Spleen (tissue), 3 donors: Measurements from ENCODE around the gene RADIL.

ENCODE experiments used
- POLR2A ChIP-seq, 3 donors: fragments of 450-650 bp; IDR thresholded peaks; one replicate each; pipeline ENCODE4 v1.5.1; 2017; ENCODE audit warnings: antibody characterized with exemption in 3 of 3, mild to moderate bottlenecking in 1 of 3
- POLR2AphosphoS5 ChIP-seq, 3 donors: sonication (generic); formaldehyde crosslinking; IDR thresholded peaks; one replicate each; pipeline ENCODE4 v1.5.1; 2017; ENCODE audit warnings: antibody characterized with exemption in 3 of 3

GRCh38 chr7:4786015-4786414 is 97.5 kb downstream of the RADIL start:
- TF ChIP-seq POLR2AphosphoS5 (IDR thresholded peaks at IDR 0.05) (no peak), POLR2A (IDR thresholded peaks at IDR 0.05) (no peak)
